Body of pancreas (tissue), 4 donors: ENCODE measurements around the gene ASB13.

Source experiments
- POLR2A ChIP-seq, 3 donors: fragments of 450-650 bp; IDR thresholded peaks; one replicate each; pipeline ENCODE4 v1.6.1; 2016; ENCODE audit warnings: antibody characterized with exemption in 3 of 3, mild to moderate bottlenecking in 2 of 3
- TF ChIP-seq, protein P1 (sequence below), 7 experiments: fragments of 450-650 bp in 4 of 7; fragments of 200-600 bp in 3 of 7; sonication (generic) in 3 of 7; IDR thresholded peaks; one replicate each; pipeline ENCODE4 v1.5.1; 2016 to 2019; ENCODE audit warnings: antibody characterized with exemption in 7 of 7

- TF ChIP-seq, protein P1, sequence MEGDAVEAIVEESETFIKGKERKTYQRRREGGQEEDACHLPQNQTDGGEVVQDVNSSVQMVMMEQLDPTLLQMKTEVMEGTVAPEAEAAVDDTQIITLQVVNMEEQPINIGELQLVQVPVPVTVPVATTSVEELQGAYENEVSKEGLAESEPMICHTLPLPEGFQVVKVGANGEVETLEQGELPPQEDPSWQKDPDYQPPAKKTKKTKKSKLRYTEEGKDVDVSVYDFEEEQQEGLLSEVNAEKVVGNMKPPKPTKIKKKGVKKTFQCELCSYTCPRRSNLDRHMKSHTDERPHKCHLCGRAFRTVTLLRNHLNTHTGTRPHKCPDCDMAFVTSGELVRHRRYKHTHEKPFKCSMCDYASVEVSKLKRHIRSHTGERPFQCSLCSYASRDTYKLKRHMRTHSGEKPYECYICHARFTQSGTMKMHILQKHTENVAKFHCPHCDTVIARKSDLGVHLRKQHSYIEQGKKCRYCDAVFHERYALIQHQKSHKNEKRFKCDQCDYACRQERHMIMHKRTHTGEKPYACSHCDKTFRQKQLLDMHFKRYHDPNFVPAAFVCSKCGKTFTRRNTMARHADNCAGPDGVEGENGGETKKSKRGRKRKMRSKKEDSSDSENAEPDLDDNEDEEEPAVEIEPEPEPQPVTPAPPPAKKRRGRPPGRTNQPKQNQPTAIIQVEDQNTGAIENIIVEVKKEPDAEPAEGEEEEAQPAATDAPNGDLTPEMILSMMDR (IDR thresholded peaks at IDR 0.05) = no peak
- no peak for TF ChIP-seq POLR2A (IDR thresholded peaks at IDR 0.05)
Observed at GRCh38 chr10:5668429-5668828, 2.0 kb upstream of the ASB13 start.
